ENCODE results near the gene GRK3. TPM values are rescaled to one million over a fixed set of nuclear protein-coding genes. Genes with fewer than 3 reads are reported as not detected.

Gene GRK3
- total and polyA plus RNA-seq, 10 of the 15 experiments (the other 5 are each of a cell fraction or from before 2014, with no cell fraction given), result 3.1 to 35.1 (median 14.7) TPM

GRCh38 chr22:25749420-25750169 lies 185.1 kb downstream of the GRK3 start (continued):
- no peak for TF ChIP-seq MAX (IDR thresholded peaks at IDR 0.05; ENCODE audit: low read depth, low read length)
- no peak for TF ChIP-seq CHD1 (IDR thresholded peaks at IDR 0.05; ENCODE audit: low read depth, low read length)
- TF ChIP-seq IRF3 (IDR thresholded peaks at IDR 0.05), result no peak
- TF ChIP-seq NFXL1 (IDR thresholded peaks at IDR 0.05; ENCODE audit: borderline replicate concordance), result no peak
- TF ChIP-seq SRF (IDR thresholded peaks at IDR 0.05; ENCODE audit: low read depth in 2 of 2, low read length in 2 of 2), result peak in 1 of 2 experiments; percentile 61; a peak in 1 of 4 replicates
- no peak for TF ChIP-seq STAT3 (IDR thresholded peaks at IDR 0.05; ENCODE audit: low read depth, low read length)
- peak; percentile 76 for TF ChIP-seq JUND (IDR thresholded peaks at IDR 0.05; ENCODE audit: low read depth, low read length)
- TF ChIP-seq SREBF1 (IDR thresholded peaks at IDR 0.05; ENCODE audit: low read length), result no peak
- no peak for TF ChIP-seq ESRRA (IDR thresholded peaks at IDR 0.05; ENCODE audit: low read length)
- peak; percentile 40; the same call in 1 of the 2 replicates for TF ChIP-seq TAF1 (IDR thresholded peaks at IDR 0.05; ENCODE audit: borderline replicate concordance, low read depth, low read length)
- TF ChIP-seq MYB (IDR thresholded peaks at IDR 0.05; ENCODE audit: borderline replicate concordance, low read depth, low read length), result no peak
- TF ChIP-seq HCFC1 (IDR thresholded peaks at IDR 0.05; ENCODE audit: low read length), result no peak
- TF ChIP-seq ELK1 (IDR thresholded peaks at IDR 0.05; ENCODE audit: low read depth, low read length), result no peak
- TF ChIP-seq ZNF592 (IDR thresholded peaks at IDR 0.05), result no peak
- TF ChIP-seq SIX5 (IDR thresholded peaks at IDR 0.05; ENCODE audit: low read depth, low read length, severe bottlenecking), result no peak
- no peak for TF ChIP-seq KLF5 (IDR thresholded peaks at IDR 0.05; ENCODE audit: partially characterized antibody)
- no peak for TF ChIP-seq SP1 (IDR thresholded peaks at IDR 0.05; ENCODE audit: low read depth, low read length)
- TF ChIP-seq TCF7 (IDR thresholded peaks at IDR 0.05; ENCODE audit: borderline replicate concordance), result no peak
- TF ChIP-seq SMARCA5 (IDR thresholded peaks at IDR 0.05), result no peak
- TF ChIP-seq JUNB (IDR thresholded peaks at IDR 0.05), result peak; percentile 96
- TF ChIP-seq ZNF207 (IDR thresholded peaks at IDR 0.05; ENCODE audit: borderline replicate concordance), result no peak
- TF ChIP-seq CREB1 (IDR thresholded peaks at IDR 0.05; ENCODE audit: low read depth), result no peak
- TF ChIP-seq MEF2A (IDR thresholded peaks at IDR 0.05; ENCODE audit: insufficient read depth, low read depth, low read length), result 0 out of 2 replicates have a peak, but pooled peaks have one; percentile 52
- TF ChIP-seq RFX5 (IDR thresholded peaks at IDR 0.05; ENCODE audit: low read depth, low read length), result no peak
- no peak for TF ChIP-seq TCF3 (IDR thresholded peaks at IDR 0.05; ENCODE audit: borderline replicate concordance, insufficient read depth, low read depth, low read length)
- no peak for TF ChIP-seq POLR2AphosphoS2 (IDR thresholded peaks at IDR 0.05; ENCODE audit: low read depth, low read length)
- TF ChIP-seq MTA2 (IDR thresholded peaks at IDR 0.05; ENCODE audit: low read depth), result no peak

Measured in GM12878 (cell line).